GM10847 (cell line): ENCODE data around the gene RAMP3.

ENCODE experiments used
- POLR2A ChIP-seq: IDR thresholded peaks from 2 replicates; pipeline ENCODE4 v1.6.1; 2011; ENCODE audit not compliant: insufficient read length; ENCODE audit errors: extremely low read depth

The RAMP3 gene

DNA sequence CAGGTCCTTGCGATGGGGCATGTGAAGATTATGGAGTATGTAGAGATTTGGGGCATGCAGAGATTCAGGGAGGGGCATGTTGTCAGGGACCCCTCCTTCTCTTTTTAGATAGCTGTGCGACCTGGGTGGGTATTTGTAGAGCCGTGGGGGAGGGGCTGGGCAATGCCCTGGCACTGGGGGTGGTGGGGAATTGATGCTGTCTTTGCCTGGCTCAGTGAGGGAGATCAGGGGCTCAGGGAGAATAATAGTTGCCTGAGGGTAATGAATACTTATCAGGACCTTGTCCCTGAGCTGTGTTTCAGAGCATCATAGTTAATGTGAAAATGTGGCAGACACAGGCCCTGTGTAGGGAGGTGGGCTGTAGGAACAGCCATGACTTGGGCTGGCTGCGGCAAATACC, 3.5 kb downstream of the RAMP3 start:
- no peak for TF ChIP-seq POLR2A

DNA sequence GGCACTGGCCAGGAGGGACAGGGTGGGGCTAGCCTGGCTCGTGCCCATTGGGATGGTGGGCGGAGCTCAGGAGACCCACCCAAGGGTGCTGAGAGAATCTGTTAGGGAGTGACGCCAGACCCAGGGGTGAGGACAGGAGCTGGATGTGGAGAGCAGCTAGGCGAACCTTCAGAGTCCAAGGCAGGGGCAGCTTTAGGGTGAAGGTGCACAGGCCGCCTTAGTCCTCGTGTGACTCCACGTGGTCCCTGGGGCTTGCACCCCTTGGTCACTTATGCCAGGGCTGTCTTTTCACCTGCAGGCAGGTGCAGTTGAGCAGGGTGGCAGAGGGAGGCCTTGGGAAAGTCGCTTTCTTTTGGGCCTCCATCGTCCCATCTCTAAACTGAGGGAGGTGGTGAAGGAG, 4.3 kb downstream of the RAMP3 start:
- no peak for TF ChIP-seq POLR2A

DNA sequence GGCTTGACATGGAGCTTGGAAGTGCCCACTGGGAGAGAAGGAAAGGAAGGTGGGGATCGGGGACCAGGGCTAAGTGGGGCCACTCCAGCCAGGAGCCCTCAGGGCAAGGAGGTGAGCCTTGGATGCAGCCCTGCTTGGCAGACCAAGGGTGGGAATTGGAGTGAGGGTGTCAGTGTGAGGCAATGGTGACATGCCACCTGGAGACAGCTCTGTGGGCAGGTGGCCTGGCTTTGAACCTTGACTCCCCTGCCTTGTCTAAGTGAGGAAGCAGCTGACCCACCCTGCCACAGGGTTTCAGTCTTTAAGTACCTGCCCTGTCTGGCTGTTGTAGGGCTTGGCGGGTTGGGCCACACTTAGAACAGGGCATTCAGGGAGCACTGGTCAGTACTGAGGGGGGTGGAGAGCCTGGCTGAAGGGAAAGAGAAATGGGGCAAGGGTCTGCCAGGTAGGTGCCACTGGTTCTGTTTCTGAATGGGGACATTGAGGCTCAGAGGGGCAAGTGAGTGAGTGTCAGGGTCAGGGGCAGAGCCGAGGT, 4.8 kb downstream of the RAMP3 start:
- TF ChIP-seq POLR2A = no peak

DNA sequence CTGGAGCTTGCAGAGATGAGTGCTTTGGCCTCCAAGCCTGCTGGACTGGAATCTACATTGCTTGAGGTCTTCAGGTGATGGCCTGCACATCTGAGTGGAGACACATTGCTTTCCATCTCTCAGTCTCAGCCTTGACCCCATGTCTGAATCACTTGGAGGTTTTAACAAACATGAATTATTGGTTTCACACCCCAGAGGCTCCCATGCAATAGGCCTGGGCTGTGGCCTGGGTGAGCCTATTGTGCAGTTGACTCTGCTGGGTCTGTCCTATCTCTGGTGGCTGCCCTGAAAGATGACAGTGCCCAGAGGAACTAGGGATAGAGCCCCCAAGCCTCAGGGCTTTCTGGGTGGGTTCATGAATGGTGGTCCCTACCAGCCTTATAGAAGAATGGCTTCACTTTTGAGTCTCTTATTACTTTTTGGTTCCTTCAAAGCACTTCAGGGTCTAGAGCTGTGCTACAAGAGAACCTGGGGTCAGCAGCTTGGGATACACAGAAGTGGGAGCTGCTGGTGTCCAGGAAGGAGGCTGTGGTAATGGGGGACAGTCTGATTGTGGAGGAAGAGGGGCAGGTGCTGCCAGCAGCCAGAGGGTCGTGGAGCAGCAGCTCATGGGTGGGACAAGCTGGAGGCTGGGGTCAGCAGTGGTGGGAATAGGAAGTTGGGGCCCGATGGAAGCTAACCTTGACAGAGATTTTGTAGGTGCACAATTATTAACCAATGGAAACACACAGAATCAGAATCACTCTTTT, 5.5 kb downstream of the RAMP3 start:
- no peak for TF ChIP-seq POLR2A

DNA sequence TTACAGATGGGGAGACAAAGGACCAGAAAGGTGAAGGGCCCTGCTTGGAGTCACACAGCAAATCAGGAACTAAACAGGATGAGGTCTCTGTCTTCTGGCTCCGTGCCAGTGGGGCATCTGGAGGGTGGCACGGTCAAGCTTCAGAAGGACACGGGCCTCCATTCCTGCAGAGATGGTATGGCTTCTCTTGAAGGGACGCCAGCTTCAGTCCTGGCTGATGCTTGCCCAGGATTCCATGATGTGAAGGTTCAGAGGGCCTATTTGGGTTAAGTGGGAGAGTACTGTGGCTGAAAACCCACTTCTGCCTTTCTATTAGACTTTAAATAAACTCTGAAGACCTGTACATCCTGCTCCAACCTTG, 6.1 kb downstream of the RAMP3 start:
- no peak for TF ChIP-seq POLR2A

DNA sequence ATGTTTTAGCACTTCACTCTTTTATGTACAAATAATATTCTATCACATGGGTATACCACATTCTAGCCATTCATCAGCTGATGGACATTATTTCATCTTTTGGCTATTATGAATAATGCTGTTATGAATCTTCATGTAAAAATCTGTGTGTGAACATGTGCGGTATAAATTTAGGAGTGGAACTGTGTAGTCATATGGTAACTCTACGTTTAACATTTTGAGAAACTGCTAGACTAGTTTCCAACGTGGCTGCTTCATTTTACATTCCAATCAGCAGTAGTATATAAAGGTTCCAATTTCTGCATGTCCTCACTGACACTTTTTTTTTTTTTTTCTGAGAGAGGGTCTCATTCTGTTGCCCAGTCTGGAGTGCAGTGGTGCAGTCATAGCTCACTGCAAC, 8.3 kb downstream of the RAMP3 start:
- no peak for TF ChIP-seq POLR2A

DNA sequence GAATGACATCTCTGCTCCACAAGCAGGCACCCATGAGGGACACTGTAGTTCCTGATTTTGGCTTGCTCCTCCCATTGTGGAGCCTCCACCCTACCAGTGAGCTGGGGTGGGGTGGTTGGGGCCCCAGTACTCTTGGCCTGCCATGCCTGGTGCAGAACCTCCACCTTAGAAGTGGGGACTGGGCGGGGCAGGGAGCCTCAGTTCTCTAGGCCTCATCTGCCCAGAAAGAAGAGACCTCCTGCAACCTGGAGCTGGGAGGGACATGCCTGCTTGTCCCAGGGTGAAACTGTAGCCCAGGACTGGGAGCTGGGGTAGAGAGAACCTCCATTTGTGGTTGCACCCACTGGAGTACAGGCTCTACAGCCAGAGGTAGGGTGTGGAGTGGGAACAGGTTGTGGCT, 14.4 kb downstream of the RAMP3 start:
- no peak for TF ChIP-seq POLR2A

DNA sequence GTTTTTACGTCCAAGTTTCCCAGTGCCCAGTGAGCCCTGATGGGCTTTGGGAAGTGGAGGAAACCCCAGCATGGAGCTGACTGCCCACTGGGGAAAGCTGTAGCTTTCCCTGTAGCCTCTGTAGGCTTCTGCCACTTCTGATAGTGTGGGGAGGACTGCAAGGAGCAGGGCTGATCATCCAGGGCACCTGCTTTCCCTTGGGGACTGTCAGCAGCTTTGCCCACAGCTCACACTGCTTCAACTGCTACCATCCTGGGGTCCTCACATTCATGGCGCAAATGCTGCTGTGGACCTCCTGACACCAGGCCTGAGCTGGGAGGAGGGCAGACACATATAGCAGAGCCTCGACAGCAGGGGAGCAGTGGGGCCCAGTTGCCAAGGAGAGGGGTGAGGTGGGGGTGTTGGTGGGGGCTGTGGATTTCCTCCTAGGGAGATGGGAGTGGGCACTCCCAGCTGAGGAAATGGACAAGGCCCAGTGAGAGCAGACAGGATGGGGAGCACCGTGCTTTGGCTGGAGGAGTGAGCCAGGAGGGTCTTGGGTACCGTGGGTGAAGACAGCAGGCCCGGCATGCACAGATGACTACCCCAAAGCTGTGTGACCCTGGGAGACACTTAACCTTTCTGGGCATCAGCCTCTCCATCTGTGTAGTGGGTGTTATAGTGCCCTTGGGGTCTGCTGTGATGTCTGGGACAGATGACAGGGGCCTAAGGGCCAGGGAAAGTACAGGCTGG, 16.2 kb downstream of the RAMP3 start:
- TF ChIP-seq POLR2A = no peak

DNA sequence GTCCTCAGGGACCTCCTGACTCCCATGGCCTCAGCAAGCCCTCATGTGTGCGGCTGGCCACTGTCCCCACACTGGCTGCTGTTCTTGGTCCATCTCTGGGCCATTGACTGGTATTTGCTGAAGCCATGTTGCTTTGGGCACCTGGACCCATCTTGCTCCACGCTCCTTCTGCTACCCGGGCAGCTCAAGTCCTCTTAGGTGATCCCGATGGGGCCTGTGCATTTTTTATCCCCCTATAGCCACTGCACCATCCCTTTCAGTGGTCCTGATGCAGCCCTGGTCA, 16.7 kb downstream of the RAMP3 start:
- no peak for TF ChIP-seq POLR2A

DNA sequence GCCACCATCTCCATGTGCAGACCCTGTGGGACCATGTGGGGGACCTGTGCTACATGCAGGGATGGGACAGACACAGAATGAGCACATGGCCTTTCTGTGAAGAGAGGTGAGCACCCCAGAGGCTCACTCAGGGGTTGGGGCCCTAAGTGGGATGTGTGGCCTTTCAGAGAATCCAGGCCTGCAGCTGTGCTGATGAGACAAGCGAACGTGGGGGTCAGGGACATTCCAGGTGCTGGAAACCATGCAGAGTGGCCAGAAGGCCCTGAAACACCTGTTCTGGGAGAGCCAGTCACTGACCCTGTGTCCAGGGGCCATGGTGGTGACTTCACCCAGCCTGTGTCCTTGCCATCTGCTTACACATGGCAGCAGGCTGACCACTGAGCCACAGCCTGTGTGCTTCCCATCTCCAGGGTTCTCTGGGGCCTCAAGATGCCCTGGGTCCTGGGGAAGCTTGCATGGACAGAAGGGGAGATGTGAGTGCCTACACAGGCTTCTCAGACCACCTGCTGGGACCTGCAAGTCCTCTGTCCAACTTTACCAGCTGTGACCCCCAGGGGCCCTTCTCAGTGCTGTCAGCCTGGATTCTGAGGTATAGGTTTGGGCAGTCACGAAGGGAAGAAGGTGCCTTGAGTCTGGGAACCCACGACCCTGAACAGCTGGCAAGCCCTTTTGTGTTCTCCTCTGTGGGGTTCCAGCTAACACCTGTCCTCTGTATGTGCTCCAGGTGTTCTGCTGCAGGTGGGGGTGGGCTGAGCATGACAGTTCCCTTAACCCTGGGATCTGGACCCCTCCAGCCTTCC, 17.6 kb downstream of the RAMP3 start:
- TF ChIP-seq POLR2A = no peak

DNA sequence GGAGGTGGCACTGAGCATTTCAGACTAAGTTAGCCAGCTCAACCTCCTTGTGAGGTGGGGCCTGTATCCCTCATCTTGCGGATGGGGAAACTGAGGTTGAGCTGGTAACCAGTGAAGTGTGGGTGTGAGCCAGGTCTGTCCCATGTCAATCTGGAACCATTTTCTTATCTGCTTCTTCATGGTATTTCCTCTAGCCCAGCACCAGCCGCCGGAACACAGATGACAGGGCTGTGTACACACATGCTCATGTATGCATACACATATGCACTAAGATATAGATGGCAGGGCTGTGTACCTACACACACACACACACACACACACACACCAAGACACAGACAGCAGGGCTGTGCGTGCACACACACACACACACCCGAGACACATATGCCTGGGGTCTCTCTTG, 18.5 kb downstream of the RAMP3 start:
- no peak for TF ChIP-seq POLR2A

DNA sequence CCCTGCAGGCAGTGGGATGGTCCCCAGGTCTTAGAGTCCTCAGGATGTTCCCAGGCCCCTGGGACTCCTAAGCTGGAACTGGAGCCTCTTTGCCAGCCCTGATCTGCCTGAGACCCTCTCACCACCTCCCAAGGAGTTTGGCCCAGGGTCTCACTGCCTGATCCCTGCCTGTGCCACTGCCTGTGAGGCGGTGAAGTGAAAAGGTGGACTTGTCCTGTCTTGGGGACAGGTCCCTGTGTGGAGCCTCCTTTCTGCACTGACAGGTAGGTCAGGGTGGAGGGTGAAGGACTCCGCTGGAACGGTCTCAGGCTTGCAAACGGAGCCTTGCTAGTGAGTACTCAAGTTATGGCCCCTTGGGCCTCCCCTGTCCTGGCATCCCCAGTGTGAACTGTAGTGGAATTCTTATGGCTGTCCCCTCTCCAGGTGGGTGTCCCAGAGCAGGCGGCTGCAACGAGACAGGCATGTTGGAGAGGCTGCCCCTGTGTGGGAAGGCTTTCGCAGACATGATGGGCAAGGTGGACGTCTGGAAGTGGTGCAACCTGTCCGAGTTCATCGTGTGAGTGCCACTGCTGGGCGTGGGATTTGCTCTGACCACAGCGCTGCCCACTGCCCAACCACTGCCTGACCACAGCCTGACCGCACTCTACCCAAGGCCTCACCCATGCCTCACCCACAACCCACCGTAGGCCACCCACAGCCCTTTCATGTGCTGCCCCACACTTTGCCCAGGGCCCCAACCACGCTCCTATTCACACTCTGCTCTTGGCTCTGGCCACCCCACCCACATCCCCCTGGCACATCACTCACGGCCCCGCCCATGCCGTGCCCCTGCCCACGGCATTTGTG, 19.5 kb downstream of the RAMP3 start:
- TF ChIP-seq POLR2A = no peak

DNA sequence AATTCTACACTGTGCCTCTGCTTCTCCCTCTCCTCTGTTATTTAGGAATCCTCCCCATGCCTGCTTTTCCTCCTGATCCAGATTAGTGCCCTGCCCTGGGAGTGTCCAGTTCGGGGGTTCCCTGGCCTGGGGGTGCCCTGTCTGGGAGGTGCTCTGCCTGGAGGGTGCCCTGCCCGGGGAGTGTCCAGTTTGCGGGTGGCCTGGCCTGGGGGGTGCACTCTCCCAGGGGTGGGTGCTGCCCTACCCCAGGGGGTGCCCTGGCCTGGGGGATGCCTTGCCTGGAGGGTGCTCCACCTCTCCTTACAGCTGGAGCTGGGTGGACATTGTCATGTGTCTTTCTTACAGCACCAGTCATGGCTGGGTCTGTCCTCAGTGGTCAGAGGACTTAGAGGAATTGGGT, 20.2 kb downstream of the RAMP3 start:
- TF ChIP-seq POLR2A = no peak

DNA sequence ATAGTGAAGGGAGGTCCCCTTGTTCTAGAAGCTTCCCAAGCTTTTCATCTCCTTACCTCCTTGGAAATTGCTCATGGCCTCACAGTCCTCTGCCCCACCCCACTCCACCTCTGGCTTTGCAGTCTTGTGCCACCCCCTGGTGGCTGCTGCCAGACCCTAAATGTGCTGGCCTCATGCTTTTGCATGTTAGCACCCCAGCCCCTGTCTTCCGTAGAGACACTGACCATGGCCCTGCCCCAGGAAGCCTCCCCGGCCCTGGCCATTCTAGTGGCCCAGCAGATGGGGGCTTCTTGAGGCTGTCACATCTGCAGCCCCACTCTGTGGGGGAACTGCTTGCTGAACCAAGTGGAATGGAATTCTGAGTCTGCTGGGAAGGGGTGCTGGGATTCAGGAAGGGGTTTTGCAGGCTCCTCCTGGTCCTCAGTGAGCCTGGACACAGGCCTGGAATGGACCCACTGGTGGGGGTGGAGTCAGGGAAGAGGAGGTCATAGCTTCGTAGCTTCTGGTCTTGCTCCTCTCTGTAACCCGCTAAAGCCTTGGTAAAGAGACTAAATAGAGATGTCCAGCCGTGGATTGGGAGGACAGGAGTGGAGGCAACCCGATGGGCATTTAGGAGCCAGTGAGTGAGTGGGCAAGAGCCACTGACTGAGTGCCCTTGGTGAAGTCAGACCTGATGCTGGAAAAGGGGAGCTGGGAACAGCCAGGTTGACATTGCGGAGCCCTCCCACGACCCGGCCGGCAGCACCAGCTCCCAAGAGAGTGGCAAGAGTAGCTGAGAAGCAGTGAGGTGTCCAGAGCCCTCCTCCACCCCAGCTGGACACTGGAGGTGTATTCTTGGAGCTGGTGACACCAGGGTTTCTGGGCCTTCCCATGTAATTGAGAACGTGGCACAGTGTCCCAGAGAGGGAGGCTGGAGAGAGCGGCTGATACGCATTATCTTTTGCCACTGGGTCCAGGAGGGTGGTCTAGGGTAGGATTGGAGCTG, 20.9 kb downstream of the RAMP3 start:
- no peak for TF ChIP-seq POLR2A
